Endothelial cell of umbilical vein (primary cell): Measurements from ENCODE around the gene TMEM237. TPM values are rescaled to one million over a fixed set of nuclear protein-coding genes. Genes with fewer than 3 reads are reported as not detected.

Experiments used
- BruUV-seq: library from RNA; stranded (reverse); fragments of 400-500 nt; replicated peaks from 2 replicates; lab custom pipeline; 2021; lab: Mats Ljungman, UMichigan
- CTCF ChIA-PET: fragments of 300-600, 350-600 bp; sonication (Branson Sonifier 250); formaldehyde crosslinking; loops from one replicate; lab custom pipeline; 2021; ENCODE audit warnings: antibody characterized with exemption, inconsistent platforms; lab: Charles Lee
- POLR2A ChIA-PET: fragments of 300-600, 350-600 bp; sonication (Branson Sonifier 250); formaldehyde crosslinking; loops from one replicate; lab custom pipeline; 2021; ENCODE audit warnings: antibody characterized with exemption, inconsistent platforms; lab: Charles Lee
- DNase-seq: peaks from one replicate; pipeline ENCODE4 v3.0.0-alpha.2; 2011; ENCODE audit warnings: low read depth, low spot score
- FAIRE-seq: peaks from 2 replicates; lab custom pipeline; 2011; peaks lifted over from hg19 to GRCh38; lab: Jason Lieb, UNC
- H2AFZ ChIP-seq: 2 replicates; pipeline ENCODE4 v1.6.0; 2012; ENCODE audit warnings: low read depth, low read length, control low read depth, inconsistent platforms
- H3K27ac ChIP-seq: 2 replicates; pipeline ENCODE4 v1.5.1; 2011; ENCODE audit warnings: low read depth, mild to moderate bottlenecking, control low read depth, low read length, moderate library complexity; ENCODE audit not compliant: insufficient read depth
- H3K27me3 ChIP-seq, 2 experiments: 2 replicates each; pipeline versions ENCODE4 v1.6.0 to v1.6.1; 2011; ENCODE audit warnings: low read length in 2 of 2, mixed read lengths in 1 of 2; ENCODE audit not compliant: control insufficient read depth in 2 of 2, insufficient read depth in 2 of 2
- H3K36me3 ChIP-seq, 2 experiments: 2 replicates in 1 of 2; 3 replicates in 1 of 2; pipeline ENCODE4 v1.5.1; 2011; ENCODE audit warnings: low read length in 2 of 2, mild to moderate bottlenecking in 1 of 2, moderate library complexity in 1 of 2; ENCODE audit not compliant: control insufficient read depth in 2 of 2, insufficient read depth in 2 of 2; ENCODE audit errors: extremely low read depth in 1 of 2
- H3K4me1 ChIP-seq: 3 replicates; pipeline ENCODE4 v1.5.1; 2011; ENCODE audit warnings: mild to moderate bottlenecking, low read length; ENCODE audit not compliant: control insufficient read depth, insufficient read depth; ENCODE audit errors: extremely low read depth
- H3K4me2 ChIP-seq: 2 replicates; pipeline ENCODE4 v1.6.1; 2011; ENCODE audit warnings: low read length, control low read depth, mixed read lengths; ENCODE audit not compliant: insufficient read depth
- H3K4me3 ChIP-seq, 3 experiments: fragments of 200-600 bp in 1 of 3; sonication (generic), shearing (Covaris generic) in 1 of 3; replicated peaks in 1 of 3; 2 replicates each; pipeline ENCODE4 v1.5.1; 2011 to 2016; ENCODE audit warnings: control low read depth in 3 of 3, low read length in 3 of 3, mild to moderate bottlenecking in 2 of 3, inconsistent platforms in 1 of 3, low read depth in 1 of 3, moderate library complexity in 1 of 3; ENCODE audit not compliant: insufficient read depth in 1 of 3
- H3K79me2 ChIP-seq: 2 replicates; pipeline ENCODE4 v1.6.0; 2012; ENCODE audit warnings: low read length, inconsistent platforms; ENCODE audit not compliant: control insufficient read depth, insufficient read depth
- H3K9ac ChIP-seq: replicated peaks from 2 replicates; pipeline ENCODE3; 2011; ENCODE audit warnings: low read length, control low read depth; ENCODE audit not compliant: insufficient read depth; ENCODE audit errors: extremely low read depth
- H3K9me1 ChIP-seq: replicated peaks from 3 replicates; pipeline ENCODE4 v1.6.0; 2011; ENCODE audit warnings: mild to moderate bottlenecking, low read length; ENCODE audit not compliant: control insufficient read depth, insufficient read depth; ENCODE audit errors: extremely low read depth
- H3K9me3 ChIP-seq: replicated peaks from 2 replicates; pipeline ENCODE4 v1.5.1; 2012; ENCODE audit warnings: low read length, inconsistent platforms; ENCODE audit not compliant: control insufficient read depth, insufficient read depth
- H4K20me1 ChIP-seq: replicated peaks from 2 replicates; pipeline ENCODE3; 2011; ENCODE audit warnings: mild to moderate bottlenecking, low read length; ENCODE audit not compliant: control insufficient read depth, insufficient read depth; ENCODE audit errors: extremely low read depth
- CTCF ChIP-seq, 2 donors: IDR thresholded peaks; 1 replicate in 1 of 2; 2 replicates in 1 of 2; pipeline ENCODE4 v1.5.1; 2011; ENCODE audit warnings: low read length in 2 of 2, mild to moderate bottlenecking in 2 of 2, moderate library complexity in 2 of 2, control low read depth in 1 of 2, inconsistent platforms in 1 of 2, low read depth in 1 of 2; ENCODE audit not compliant: insufficient read depth in 1 of 2; ENCODE audit errors: extremely low read depth in 1 of 2
- EZH2 ChIP-seq: IDR thresholded peaks from 2 replicates; pipeline ENCODE4 v1.6.1; 2012; ENCODE audit warnings: borderline replicate concordance, low read depth, mild to moderate bottlenecking, moderate library complexity, low read length, inconsistent platforms; ENCODE audit not compliant: severe bottlenecking
- FOS ChIP-seq: IDR thresholded peaks from 2 replicates; pipeline ENCODE4 v1.6.1; 2011; ENCODE audit warnings: mild to moderate bottlenecking, low read length, moderate library complexity, borderline replicate concordance; ENCODE audit not compliant: insufficient read depth
- GATA2 ChIP-seq: IDR thresholded peaks from 2 replicates; pipeline ENCODE4 v1.7.0; 2011; ENCODE audit warnings: low read depth, mild to moderate bottlenecking, moderate library complexity, mixed read lengths, low read length; ENCODE audit not compliant: insufficient read length, insufficient read depth
- JUN ChIP-seq: IDR thresholded peaks from 2 replicates; pipeline ENCODE4 v1.6.1; 2011; ENCODE audit warnings: borderline replicate concordance, low read depth; ENCODE audit not compliant: insufficient read length, insufficient read depth
- MAX ChIP-seq: IDR thresholded peaks from 2 replicates; pipeline ENCODE4 v1.6.1; 2011; ENCODE audit not compliant: insufficient read depth, insufficient read length
- MYC ChIP-seq: IDR thresholded peaks from one replicate; pipeline ENCODE4 v1.6.1; 2011; ENCODE audit warnings: mild to moderate bottlenecking, low read depth, low read length
- POLR2A ChIP-seq: IDR thresholded peaks from 2 replicates; pipeline ENCODE4 v1.6.1; 2012; ENCODE audit warnings: low read depth, mild to moderate bottlenecking, control low read depth, low read length
- POLR2AphosphoS5 ChIP-seq: IDR thresholded peaks from 2 replicates; pipeline ENCODE4 v1.6.1; 2012; ENCODE audit warnings: low read depth, mild to moderate bottlenecking, control low read depth, low read length, moderate library complexity; ENCODE audit not compliant: insufficient read depth
- dilution Hi-C: fragments of 300-500 bp; cut with MboI; formaldehyde crosslinking; loops from one replicate; pipeline ENCODE4 v1.15.0; 2019; ENCODE audit warnings: low sequenced_read_pairs; ENCODE audit not compliant: extremely low pct_ligation_motif_present
- intact Hi-C: fragments of 100-400 bp; cut with micrococcal nuclease; formaldehyde crosslinking; loops from one replicate; pipeline ENCODE4 v1.10.0; 2022
- polyA plus RNA-seq, 4 experiments: library from polyadenylated mRNA; depleted of rRNA in 3 of 4; stranded (reverse) in 3 of 4; unstranded in 1 of 4; fragments of >200 nt; gene quantifications; 2 replicates each; pipeline versions ENCODE4 v1.2.1 to v1.2.3, GENCODE V29; 2011 to 2012; ENCODE audit warnings: missing spikeins in 1 of 4
- total RNA-seq: library from RNA; stranded (reverse); gene quantifications from 2 replicates; pipeline ENCODE4 v1.2.3, GENCODE V29; 2021

The TMEM237 gene
- total and polyA plus RNA-seq, 2 donors (not counting 3 experiments of a cell fraction or from before 2014, with no cell fraction given), result 41.2 to 64.7 TPM

GRCh38 chr2:201656102-201656501, 12.8 kb upstream of the TMEM237 start:
- Histone ChIP-seq H3K27ac (peak overlapping the region; percentile 94), H2AFZ (no peak overlapping the region)
- no TSS peak for BruUV-seq

More at GRCh38 chr2:201656102-201656501, 12.8 kb upstream of the TMEM237 start:
- intact Hi-C loops, result no loop called here
- no peak overlapping the region for H3K4me2 ChIP-seq
- ChIA-PET POLR2A (no interaction called here), CTCF (interaction anchor here (1.5 to 2.5 kb wide), 2 partner anchors 42 to 52 kb away, joined by 3 to 10 read pairs; partner anchors contain the start of gene MPP4)
- H3K4me3 ChIP-seq, result no peak overlapping the region
- DNase-seq, result no peak
- H3K9ac ChIP-seq, result no peak overlapping the region
- FAIRE-seq, result no peak
- H4K20me1 ChIP-seq, result no peaks in the 10 kb centered on the region
- H3K36me3 ChIP-seq, result no peaks in the 10 kb centered on the region
- dilution Hi-C loops, result no loop called here
- H3K9me3 ChIP-seq, result no peaks in the 10 kb centered on the region
- H3K9me1 ChIP-seq, result no peaks in the 10 kb centered on the region
- TF ChIP-seq GATA2, result no peak
- no peak for TF ChIP-seq CTCF (IDR thresholded peaks at IDR 0.05; ENCODE audit: extremely low read depth in 1 of 2, insufficient read depth in 1 of 2, low read depth in 1 of 2, low read length in 2 of 2)
- no peak for TF ChIP-seq POLR2AphosphoS5
- TF ChIP-seq MAX, result no peak
- no peak for TF ChIP-seq JUN
- TF ChIP-seq MYC, result no peak
- TF ChIP-seq FOS, result no peak
- no peak for TF ChIP-seq EZH2
- no peak for TF ChIP-seq POLR2A
- H3K4me1 ChIP-seq, result peaks cover 31% of the 10 kb centered on the region
- H3K27me3 ChIP-seq, result no peaks in the 10 kb centered on the region
- H3K79me2 ChIP-seq, result no peaks in the 10 kb centered on the region
